Adrenal gland (tissue), 12 donors: Measurements from ENCODE around the gene SLC8A3. TPM values are rescaled to one million over a fixed set of nuclear protein-coding genes. Genes with fewer than 3 reads are reported as not detected.

Source experiments
- DNase-seq, 7 donors: peaks; one replicate each; pipeline ENCODE4 v3.0.0-alpha.2; 2019 to 2020
- H3K27ac ChIP-seq, 5 donors: fragments of 200-600 bp; sonication (generic) in 4 of 5; 1 replicate in 3 of 5; 2 replicates in 2 of 5; pipeline versions ENCODE4 v1.5.1 to v1.8.0; 2016 to 2020; ENCODE audit warnings: mild to moderate bottlenecking in 1 of 5
- H3K27me3 ChIP-seq: fragments of 200-600 bp; 2 replicates; pipeline ENCODE4 v1.8.0; 2021
- H3K36me3 ChIP-seq, 2 donors: fragments of 200-600 bp; replicated peaks in 1 of 2; 1 replicate in 1 of 2; 2 replicates in 1 of 2; pipeline versions ENCODE4 v1.5.1 to v1.8.0; 2018 to 2022
- H3K4me1 ChIP-seq, 2 donors: fragments of 200-600 bp; replicated peaks in 1 of 2; 1 replicate in 1 of 2; 2 replicates in 1 of 2; pipeline versions ENCODE4 v1.5.1 to v1.8.0; 2018 to 2021
- H3K4me3 ChIP-seq, 4 donors: fragments of 200-600 bp; sonication (generic) in 3 of 4; one replicate each; pipeline ENCODE4 v1.5.1; 2016 to 2018
- H3K9me3 ChIP-seq, 3 donors: fragments of 200-600 bp; sonication (generic) in 1 of 3; replicated peaks in 1 of 3; 1 replicate in 2 of 3; 2 replicates in 1 of 3; pipeline versions ENCODE4 v1.5.1 to v1.8.0; 2016 to 2021
- POLR2A ChIP-seq, 2 donors: fragments of 450-650 bp; IDR thresholded peaks; one replicate each; pipeline ENCODE4 v1.6.1; 2017; ENCODE audit warnings: antibody characterized with exemption in 2 of 2, mild to moderate bottlenecking in 2 of 2, moderate library complexity in 1 of 2
- WGBS, 4 donors: extraction: QIAGEN DNeasy Blood & Tissue Kit in 2 of 4; methylation state at CpG; one replicate each; pipeline versions ENCODE4 v1.1.5 to v1.1.7; 2013 to 2017; 5-methylcytosine and 5-hydroxymethylcytosine counted together
- intact Hi-C, 2 donors: fragments of 100-400 bp; cut with DNase I; formaldehyde crosslinking; loops; one replicate each; pipeline versions ENCODE4 v1.14.1 to v1.15.0; 2022 to 2023
- polyA plus RNA-seq, 3 donors: library from polyadenylated mRNA; stranded (reverse); fragments of 200-250 nt in 2 of 3; fragments of 350-450 nt in 1 of 3; fragmentation: Illumina TruSeq in 1 of 3; extraction: RNeasy Lipid Tissue Mini Kit (QIAGEN cat#74804) in 1 of 3; gene quantifications; one replicate each; pipeline ENCODE4 v1.2.3, GENCODE V29; 2013 to 2014
- total RNA-seq, 9 donors: library from RNA; depleted of rRNA in 4 of 9; stranded (reverse); fragments of >200 nt in 4 of 9; fragments of 120-200 nt in 1 of 9; fragmentation: NEBNext Ultra II Directional in 1 of 9; extraction: Animal tissue kit (Norgen Biotek cat#: 25700) in 1 of 9; gene quantifications; one replicate each; pipeline versions ENCODE4 v1.1.0 to v1.2.4, GENCODE V29; 2013 to 2023
- TF ChIP-seq, protein P1 (sequence below), 6 experiments: fragments of 450-650 bp in 4 of 6; fragments of 200-600 bp in 2 of 6; sonication (generic) in 1 of 6; IDR thresholded peaks; 1 replicate in 5 of 6; 2 replicates in 1 of 6; pipeline versions ENCODE4 v1.5.1 to v1.8.0; 2016 to 2021; ENCODE audit warnings: antibody characterized with exemption in 6 of 6, mild to moderate bottlenecking in 2 of 6, moderate library complexity in 1 of 6
- donor health status: healthy with polysubstance abuse.
- donor health status: Bipolar disorder and iron deficiency.
- donor health status: DM: yes; HTN: yes; CAD: no.
- donor health status: DM: no; HTN: no; CAD: no.
- donor health status: DM: no; HTN: no; CAD: no.
- donor health status: DM: yes; HTN: yes; CAD: no.

The SLC8A3 gene
- total and polyA plus RNA-seq, 12 donors: 0.08 to 2.1 (median 0.62) TPM; not detected in 4

DNA sequence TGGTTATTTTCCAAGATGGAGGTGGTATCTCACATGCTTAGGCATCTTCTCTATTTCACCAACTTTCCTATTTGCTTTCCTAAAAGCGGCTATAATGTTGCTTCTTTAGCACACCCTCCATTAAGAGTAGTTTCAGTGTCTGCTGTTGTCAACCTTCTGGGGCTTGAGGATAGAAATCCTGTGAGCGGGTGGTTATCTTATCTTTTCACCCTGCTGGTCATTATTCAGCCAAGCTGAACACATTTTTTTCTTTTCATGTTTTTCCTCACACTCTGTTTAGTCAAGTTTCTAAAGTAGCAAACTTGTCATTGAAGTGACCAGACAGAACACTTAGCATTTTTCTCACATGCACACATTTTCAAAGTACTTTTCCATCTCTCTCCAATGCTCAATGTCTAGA, 104.5 kb downstream of the SLC8A3 start:
- TF ChIP-seq POLR2A (IDR thresholded peaks at IDR 0.05): no peak
- TF ChIP-seq, protein P1, sequence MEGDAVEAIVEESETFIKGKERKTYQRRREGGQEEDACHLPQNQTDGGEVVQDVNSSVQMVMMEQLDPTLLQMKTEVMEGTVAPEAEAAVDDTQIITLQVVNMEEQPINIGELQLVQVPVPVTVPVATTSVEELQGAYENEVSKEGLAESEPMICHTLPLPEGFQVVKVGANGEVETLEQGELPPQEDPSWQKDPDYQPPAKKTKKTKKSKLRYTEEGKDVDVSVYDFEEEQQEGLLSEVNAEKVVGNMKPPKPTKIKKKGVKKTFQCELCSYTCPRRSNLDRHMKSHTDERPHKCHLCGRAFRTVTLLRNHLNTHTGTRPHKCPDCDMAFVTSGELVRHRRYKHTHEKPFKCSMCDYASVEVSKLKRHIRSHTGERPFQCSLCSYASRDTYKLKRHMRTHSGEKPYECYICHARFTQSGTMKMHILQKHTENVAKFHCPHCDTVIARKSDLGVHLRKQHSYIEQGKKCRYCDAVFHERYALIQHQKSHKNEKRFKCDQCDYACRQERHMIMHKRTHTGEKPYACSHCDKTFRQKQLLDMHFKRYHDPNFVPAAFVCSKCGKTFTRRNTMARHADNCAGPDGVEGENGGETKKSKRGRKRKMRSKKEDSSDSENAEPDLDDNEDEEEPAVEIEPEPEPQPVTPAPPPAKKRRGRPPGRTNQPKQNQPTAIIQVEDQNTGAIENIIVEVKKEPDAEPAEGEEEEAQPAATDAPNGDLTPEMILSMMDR (IDR thresholded peaks at IDR 0.05): no peak
- intact Hi-C loops: loop anchor here in 1 of 2 donors (10.0 kb wide), 1 partner anchor 231 kb away; no protein-coding TSS in a partner anchor
- no peaks in the 10 kb centered on the region for H3K36me3 ChIP-seq
- H3K9me3 ChIP-seq: no peaks in the 10 kb centered on the region
- no peak overlapping the region for H3K27ac ChIP-seq
- DNase-seq: no peak
- H3K4me1 ChIP-seq: no peaks in the 10 kb centered on the region
- 44 to 52% (median 47%) methylated on average over 2 of the region's 2 CpGs for WGBS, 4 donors
- H3K27me3 ChIP-seq: peaks cover 4% of the 10 kb centered on the region
- no peak overlapping the region for H3K4me3 ChIP-seq

DNA sequence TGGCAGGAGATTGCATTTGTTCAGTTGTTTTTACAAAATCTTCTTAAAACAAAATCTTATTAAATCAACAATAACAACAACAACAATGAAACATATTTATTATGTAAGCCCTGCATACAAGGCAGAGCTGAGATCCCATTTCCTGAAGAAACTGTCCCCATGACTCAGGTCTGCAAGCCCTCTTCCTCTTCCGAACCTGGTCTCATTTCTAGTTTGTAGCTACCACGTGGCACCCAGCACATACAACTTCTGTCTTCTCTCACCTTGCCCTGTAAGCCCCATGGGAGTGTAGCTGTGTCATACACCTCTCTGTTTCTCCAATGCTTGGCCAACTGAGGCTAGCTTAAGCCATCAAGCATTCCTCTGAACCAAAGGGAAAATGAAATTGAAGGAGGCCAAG, 106.4 kb downstream of the SLC8A3 start:
- H3K4me3 ChIP-seq: no peak overlapping the region
- H3K27me3 ChIP-seq: peaks cover 4% of the 10 kb centered on the region
- DNase-seq: no peak
- H3K4me1 ChIP-seq: no peaks in the 10 kb centered on the region
- no peaks in the 10 kb centered on the region for H3K36me3 ChIP-seq
- TF ChIP-seq, protein P1 (IDR thresholded peaks at IDR 0.05): no peak
- TF ChIP-seq POLR2A (IDR thresholded peaks at IDR 0.05): no peak
- intact Hi-C loops: loop anchor here in 1 of 2 donors (10.0 kb wide), 1 partner anchor 232 kb away; no protein-coding TSS in a partner anchor
- 43 to 73% (median 58%) methylated on average over 2 of the region's 2 CpGs for WGBS, 4 donors
- H3K27ac ChIP-seq: no peak overlapping the region
- H3K9me3 ChIP-seq: no peaks in the 10 kb centered on the region

DNA sequence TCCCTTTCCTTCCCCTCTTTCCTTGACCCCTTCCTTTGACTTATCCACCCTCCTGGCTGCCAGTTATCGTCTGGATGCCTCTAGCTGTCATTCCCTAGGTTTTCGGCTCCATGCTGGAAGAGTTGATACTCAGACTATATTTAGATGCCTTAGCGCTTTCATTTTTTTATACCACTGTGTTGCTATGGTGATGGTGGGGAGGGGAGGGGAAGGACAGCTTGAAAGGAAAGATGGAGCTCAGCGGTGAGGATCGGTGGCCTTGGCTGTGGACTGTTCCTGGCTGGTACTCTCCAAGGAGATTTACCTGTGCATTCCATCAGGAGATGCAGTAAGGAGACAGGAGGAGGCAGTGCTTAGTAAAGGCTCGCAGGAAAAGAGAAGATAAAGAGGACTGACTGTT, 108.7 kb downstream of the SLC8A3 start:
- 63 to 74% (median 68%) methylated on average over 6 of the region's 6 CpGs for WGBS, 4 donors
- intact Hi-C loops: loop anchor here in 1 of 2 donors (10.0 kb wide), 1 partner anchor 235 kb away; no protein-coding TSS in a partner anchor

DNA sequence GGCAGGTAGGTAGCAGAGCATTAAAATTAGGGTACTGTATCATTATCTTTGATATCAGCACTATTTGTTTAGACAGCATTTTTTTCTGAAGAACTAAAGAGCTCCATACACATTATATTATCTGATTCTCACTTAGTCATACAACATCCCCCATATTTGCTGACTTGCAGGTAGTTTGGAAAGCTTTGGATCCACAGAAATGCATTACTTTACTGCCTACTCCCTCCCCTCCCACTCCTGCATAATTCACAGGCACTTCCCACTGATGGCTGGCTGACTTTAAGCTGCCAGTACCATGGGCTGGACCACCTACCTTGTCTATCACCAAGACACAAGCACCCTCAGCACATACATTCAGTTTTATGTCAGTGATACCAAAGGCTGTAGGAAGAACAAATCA, 110.4 kb downstream of the SLC8A3 start:
- H3K36me3 ChIP-seq: no peaks in the 10 kb centered on the region
- no peaks in the 10 kb centered on the region for H3K9me3 ChIP-seq
- no peaks in the 10 kb centered on the region for H3K4me1 ChIP-seq
- TF ChIP-seq, protein P1 (IDR thresholded peaks at IDR 0.05): no peak
- no peaks in the 10 kb centered on the region for H3K27me3 ChIP-seq
- H3K27ac ChIP-seq: no peak overlapping the region
- no peak for DNase-seq
- intact Hi-C loops: no loop called here
- H3K4me3 ChIP-seq: no peak overlapping the region

More for the DNA sequence above, 108.7 kb downstream of the SLC8A3 start:
- Histone ChIP-seq H3K4me3 (no peak overlapping the region), H3K27ac (no peak overlapping the region), H3K36me3 (no peaks in the 10 kb centered on the region), H3K4me1 (no peaks in the 10 kb centered on the region), H3K9me3 (no peaks in the 10 kb centered on the region), H3K27me3 (peaks cover 4% of the 10 kb centered on the region)
- DNase-seq: no peak
- no peak for TF ChIP-seq POLR2A (IDR thresholded peaks at IDR 0.05)
- TF ChIP-seq, protein P1 (IDR thresholded peaks at IDR 0.05): no peak
